GM21390 (cell line): Measurements from ENCODE around the gene IL16.
"Not testable (repeated sequence)": the region's sequence is repeated elsewhere in the genome, so short reads cannot be mapped to it uniquely, and the experiment has no call there.

Source experiments
- ATAC-seq: cut with Tn5 transposase; IDR thresholded peaks from one replicate; pipeline ENCODE4 v1.9.1; 2021; ENCODE audit not compliant: unreplicated experiment

The IL16 gene

DNA sequence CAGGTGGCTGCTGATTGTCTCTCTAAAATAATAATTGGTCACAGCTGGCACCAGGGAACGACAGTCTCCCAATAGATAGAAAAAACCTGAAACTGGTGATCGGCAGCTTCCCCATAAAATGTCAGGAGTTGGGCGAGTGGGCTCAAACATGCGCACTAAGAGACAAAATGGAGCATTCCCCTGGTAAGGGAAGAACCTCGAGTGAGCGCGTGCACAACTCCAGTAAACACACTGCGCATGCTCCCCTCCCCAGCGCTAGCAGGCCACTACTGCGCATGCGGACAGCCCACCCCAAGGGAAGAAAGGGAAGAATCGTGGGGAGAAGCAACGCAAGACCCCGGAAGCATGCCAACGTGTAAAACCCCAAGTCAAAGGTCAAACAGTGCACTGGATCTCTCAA, 134.9 kb downstream of the IL16 start:
- ATAC-seq: no peak

- ATAC-seq: no peak
These were observed 135.6 kb downstream of the IL16 start for GRCh38 chr15:81332326-81332725.

- ATAC-seq: no peak
These were observed 136.7 kb downstream of the IL16 start for GRCh38 chr15:81333363-81333762.

DNA sequence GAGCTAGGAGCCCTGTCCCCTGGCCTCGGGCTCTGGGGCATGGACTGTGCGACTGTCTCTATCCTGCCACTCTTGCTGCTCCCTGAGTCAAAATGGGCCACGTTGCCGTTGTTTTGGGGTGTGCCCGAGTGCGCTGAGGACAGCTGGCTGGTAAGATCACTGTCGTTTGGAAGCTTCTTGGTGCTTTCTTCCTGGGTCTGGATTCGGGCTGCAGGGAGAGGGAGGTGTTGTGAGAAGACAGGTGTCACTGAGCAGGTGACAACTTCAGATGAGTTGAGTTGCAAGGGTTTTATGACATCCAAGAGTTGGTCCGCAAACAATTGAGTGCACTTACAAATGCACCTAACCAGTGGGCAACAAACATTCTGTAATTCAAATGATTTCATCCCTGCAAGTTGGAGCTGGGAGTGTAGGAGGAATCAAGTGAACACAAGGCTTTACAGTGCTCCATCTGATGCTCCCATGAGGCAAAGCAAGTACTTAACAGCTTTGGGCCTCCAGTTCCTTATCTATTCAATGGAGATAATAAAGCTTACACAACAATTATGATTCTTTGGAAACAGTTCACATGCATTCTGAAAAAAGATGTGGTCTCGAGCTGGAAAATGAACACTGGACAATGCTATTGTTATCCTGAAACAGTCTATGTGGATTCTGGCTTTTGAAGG, 138.2 kb downstream of the IL16 start:
- no peak for ATAC-seq

DNA sequence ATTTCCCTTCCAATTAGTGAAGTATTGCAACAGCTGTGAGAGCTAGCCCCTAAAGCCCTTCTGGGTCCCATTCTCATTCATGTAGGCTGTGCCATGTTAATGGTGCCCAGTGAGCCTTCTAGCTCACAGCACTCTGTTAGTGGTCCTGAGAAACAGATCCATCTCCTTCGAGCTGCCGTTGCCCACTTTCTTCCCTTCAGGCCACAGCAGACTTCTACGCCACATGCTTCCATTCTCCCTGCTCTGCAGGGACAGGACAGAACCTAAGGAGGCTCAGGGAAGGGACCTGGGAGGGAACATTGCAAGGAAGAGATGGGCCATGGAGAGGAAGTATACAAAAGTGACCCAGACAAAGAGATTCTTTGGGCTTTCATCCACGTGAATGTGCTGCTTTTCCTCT, 139.0 kb downstream of the IL16 start:
- ATAC-seq: no peak

GRCh38 chr15:81336568-81336967, 139.9 kb downstream of the IL16 start:
- no peak for ATAC-seq

DNA sequence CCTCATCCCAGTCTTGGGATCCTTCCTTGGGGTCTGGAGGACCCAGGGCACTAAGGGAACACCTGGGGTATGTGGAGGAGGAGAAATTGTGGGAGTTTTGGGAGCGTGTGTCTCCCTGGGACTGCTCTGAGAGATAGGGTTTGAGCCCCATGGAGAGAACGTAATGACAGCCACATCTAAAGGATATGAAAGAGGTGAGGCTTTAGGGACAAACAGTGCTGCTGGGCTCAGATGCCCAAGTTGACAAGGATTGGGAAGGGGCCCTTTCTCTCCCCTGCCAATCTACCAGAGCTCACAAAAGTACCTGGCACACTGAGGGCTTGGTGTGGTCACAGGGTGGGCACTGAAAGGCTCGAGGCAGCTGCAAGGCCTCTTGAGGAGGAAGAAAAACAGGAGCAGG, 140.6 kb downstream of the IL16 start:
- ATAC-seq: no peak

DNA sequence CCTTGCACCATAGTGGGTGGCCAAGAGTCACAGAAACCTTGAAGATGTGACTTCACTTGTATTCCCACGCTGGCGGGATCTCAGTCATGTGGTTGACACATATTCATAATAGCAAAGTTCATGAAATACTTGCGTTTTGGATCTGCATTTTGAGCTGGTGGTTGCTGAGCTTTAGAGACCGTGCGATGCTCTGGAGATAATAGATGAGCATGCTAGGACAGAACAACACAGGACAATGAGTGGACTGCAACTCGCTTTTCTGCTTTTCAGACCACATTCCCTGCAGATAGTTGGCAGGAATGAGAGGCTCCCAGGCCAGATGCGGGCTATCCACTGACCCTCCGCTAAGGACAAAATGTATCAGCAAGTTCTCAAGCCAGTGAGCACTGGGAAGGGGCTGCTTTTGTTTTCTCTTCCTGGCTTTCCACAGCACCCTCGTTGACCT, 141.1 kb downstream of the IL16 start:
- ATAC-seq: no peak

- no peak for ATAC-seq
These were observed 141.7 kb downstream of the IL16 start for GRCh38 chr15:81338170-81339007.

- no peak for ATAC-seq
These were observed 142.6 kb downstream of the IL16 start for GRCh38 chr15:81339321-81339720.

DNA sequence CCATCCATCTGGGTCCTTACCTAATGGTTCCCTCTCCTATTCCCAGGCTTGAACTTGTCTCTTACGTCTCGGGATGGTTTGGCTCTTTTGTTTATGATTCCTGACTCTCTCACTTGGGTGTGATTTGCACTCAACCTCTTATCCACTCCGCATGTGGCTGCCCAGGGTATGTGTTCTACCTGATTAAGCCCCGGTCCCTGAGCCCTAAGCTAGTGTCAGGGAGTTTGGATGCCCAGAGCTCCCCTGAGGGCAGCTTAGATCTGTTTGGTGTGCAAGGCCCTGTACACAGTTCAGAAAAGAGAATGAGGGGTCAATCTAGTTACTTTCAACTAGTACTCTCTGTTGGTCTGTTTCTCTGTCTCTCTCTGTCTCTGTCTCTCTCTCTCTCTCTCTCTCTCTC, 143.2 kb downstream of the IL16 start:
- no peak for ATAC-seq

DNA sequence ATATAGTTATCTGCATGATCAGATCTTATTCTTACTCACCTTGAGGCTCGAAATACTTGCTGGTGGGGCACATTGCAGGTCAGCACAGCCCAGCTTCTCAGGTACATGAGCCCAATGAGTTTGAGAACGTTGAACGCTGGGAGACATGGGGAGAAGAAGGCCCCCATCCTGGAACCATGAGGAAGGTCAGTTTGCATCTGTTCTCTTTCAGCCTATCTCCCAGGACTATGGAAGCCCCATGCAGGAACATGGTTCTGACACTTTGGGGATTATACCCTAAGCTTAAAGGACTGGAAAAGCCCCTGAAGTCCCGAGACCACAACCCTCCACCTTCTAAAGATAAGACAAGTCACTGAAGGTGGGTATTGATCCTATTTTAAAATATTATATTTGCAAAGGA, 144.7 kb downstream of the IL16 start:
- no peak for ATAC-seq

DNA sequence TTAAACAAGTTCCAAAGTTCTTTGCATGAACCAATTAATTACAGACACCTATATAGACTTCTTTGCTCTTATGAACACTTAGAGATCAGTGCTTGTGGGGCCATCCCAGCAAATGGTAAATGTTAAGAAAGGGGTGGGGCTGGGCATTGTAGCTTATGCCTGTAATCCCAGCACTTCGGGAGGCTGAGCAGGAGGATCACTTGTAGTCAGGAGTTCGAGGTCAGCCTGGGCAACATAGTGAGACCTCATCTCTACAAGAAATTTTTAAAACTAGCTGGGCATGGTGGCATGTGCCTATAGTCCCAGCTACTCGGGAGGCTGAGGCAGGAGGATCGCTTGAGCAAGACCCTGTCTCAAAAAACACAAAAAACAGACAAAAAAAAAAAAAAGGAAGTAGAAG, 146.7 kb downstream of the IL16 start:
- ATAC-seq: no peak

- ATAC-seq: no peak
These were observed 149.9 kb downstream of the IL16 start for GRCh38 chr15:81346611-81347010.

GRCh38 chr15:81347910-81348309, 151.2 kb downstream of the IL16 start:
- ATAC-seq: no peak

GRCh38 chr15:81348691-81349090, 152.0 kb downstream of the IL16 start:
- not testable (repeated sequence) for ATAC-seq

GRCh38 chr15:81349271-81349670, 152.6 kb downstream of the IL16 start:
- no peak for ATAC-seq

DNA sequence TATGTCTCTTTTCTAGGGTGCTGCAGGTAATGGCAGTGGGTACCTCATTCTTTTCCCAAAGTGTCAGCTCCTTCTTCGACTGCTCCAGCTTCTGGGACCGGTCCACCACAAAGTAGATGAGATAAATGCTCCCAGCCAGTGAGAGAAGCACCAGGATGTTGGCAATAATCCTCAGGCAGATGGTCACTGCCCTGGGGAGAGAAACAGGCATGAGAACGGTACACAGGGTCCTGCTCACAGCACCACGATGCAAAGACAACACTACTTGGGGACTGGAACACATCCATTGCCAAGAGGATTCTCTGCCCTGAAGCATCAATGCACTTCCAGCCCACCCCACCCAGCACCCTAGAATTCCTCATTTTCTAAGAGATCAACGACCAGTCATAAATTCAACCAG, 155.0 kb downstream of the IL16 start:
- ATAC-seq: no peak

- ATAC-seq: no peak
These were observed 159.6 kb downstream of the IL16 start for GRCh38 chr15:81356252-81356651.

DNA sequence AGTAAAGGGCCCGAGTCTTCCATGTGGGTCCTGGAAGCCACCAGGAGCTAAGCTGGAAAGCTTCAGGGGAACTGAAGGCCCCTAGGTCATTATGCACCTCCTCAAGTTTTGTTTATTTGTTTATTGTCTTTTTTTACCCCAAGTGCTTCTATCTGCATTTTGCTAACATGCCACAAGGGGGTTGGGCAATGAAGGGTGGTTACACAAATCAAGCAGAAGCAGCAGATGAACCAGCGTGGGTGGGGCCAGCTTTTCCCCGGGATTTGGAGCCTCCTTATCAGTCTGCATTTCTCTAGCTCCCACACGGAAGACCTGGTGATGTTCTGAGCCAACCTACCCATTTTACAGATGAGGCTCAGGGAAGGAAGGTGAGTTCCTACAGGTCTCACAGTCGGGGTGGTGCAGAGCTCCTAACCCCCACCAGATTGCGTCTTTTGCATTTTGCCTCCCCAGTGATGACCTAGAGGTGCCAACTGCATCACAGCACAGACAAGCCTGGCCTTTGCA, 160.6 kb downstream of the IL16 start:
- ATAC-seq: no peak

DNA sequence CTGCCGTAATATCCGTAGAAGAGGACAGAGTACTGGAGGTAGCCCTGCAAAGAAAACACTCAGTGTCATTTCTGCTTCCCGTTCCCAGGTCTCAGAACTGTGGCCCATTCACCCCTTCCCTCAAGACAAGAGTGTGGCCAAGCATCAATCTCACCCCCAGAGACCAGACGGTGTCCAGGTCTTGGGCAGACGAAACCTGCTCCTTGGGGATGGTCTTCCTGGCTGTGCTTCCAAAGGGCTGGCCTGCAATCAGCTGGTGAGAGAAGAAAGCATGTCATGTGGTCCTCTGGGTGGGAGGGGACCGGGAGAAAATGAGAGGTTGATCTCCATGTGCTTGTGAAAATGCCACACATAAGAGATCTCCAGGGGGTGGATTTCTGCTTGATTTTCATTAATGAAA, 161.6 kb downstream of the IL16 start:
- no peak for ATAC-seq

- ATAC-seq: no peak
These were observed 163.8 kb downstream of the IL16 start for GRCh38 chr15:81360491-81360890.
